ENCODE results near the gene USP24. TPM values are rescaled to one million over a fixed set of nuclear protein-coding genes. Genes with fewer than 3 reads are reported as not detected.
A peak's percentile ranks its signal among the peaks of the same experiment; 100 is the strongest.

Gene USP24
- total RNA-seq, 1 donor = 44.0 TPM

DNA sequence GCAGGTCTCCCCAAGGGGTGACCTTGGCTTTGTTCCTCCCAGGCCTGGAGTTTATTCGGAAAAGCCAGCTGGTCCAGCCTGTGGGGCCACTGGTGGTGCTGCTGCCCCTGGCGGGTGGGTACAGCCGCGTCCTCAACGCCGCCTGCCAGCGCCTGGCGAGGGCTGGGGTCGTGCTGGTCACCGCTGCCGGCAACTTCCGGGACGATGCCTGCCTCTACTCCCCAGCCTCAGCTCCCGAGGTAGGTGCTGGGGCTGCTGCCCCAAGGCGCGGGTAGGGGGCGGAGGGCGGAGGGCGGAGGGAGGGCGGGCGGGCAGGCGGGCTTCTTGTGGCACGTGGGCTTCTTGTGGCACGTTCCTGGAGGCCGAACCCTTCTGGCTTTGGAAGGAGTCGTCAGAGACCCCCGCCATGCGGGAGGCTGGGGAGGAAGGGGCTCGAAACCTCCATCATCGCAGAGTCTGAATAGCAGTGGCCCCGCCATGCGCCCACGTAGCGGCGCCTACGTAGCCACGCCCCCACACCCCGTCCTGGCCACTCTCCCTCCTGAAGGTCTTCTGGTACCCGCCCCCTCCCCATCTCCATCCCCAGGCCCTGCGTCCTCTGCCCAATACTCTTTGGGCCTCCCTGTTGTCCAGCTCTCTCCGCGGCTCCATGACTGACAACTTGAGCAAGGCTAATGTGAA lies 159.1 kb downstream of the USP24 start:
- no peak for DNase-seq (ENCODE audit: low read depth)
- TF ChIP-seq, protein P1, sequence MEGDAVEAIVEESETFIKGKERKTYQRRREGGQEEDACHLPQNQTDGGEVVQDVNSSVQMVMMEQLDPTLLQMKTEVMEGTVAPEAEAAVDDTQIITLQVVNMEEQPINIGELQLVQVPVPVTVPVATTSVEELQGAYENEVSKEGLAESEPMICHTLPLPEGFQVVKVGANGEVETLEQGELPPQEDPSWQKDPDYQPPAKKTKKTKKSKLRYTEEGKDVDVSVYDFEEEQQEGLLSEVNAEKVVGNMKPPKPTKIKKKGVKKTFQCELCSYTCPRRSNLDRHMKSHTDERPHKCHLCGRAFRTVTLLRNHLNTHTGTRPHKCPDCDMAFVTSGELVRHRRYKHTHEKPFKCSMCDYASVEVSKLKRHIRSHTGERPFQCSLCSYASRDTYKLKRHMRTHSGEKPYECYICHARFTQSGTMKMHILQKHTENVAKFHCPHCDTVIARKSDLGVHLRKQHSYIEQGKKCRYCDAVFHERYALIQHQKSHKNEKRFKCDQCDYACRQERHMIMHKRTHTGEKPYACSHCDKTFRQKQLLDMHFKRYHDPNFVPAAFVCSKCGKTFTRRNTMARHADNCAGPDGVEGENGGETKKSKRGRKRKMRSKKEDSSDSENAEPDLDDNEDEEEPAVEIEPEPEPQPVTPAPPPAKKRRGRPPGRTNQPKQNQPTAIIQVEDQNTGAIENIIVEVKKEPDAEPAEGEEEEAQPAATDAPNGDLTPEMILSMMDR (IDR thresholded peaks at IDR 0.05; ENCODE audit: insufficient read depth, low read depth, low read length) = no peak
- no peak overlapping the region for H3K4me3 ChIP-seq (ENCODE audit: low read depth, low read length)

DNA sequence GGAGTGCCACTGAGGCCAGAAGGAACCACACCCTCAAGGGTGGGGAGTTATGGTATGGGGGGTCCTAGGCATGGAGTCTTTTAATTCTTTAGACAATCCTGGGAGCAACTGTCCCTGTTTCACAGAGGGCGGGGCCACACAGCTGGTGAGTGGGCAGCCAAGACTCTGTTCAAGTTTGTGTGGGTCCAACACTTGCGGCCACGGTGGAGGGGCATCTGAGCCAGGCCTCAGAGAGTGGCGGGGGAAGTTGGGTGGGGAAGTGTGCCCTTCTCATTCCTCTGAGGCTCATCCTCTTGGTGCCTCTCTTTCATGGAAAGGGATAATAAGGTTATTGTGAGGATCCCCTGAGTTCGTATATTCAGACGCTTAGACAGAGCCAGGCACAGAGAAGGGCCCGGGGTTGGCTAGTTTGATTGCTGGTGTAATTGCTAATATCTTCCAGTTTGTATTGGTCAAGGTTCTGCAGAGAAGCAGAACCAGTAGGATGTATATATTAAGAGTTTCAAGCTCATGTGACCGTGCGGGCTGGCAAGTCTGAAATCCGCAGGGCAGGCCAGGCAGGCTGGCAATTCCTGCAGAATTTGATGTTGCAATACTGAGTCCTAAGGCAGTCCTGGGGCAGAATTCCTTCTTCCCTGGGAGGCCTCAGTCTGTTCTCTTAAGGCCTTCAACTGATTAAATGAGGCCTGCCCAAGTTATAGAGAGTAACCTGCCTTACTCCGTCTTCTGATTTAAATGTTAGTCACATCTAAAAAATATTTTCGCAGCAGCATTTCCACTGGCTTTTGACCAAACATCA lies 159.9 kb downstream of the USP24 start:
- DNase-seq (ENCODE audit: low read depth) = peak; percentile 35
- TF ChIP-seq, protein P1 (IDR thresholded peaks at IDR 0.05; ENCODE audit: insufficient read depth, low read depth, low read length) = no peak
- H3K4me3 ChIP-seq (ENCODE audit: low read depth, low read length) = no peak overlapping the region

DNA sequence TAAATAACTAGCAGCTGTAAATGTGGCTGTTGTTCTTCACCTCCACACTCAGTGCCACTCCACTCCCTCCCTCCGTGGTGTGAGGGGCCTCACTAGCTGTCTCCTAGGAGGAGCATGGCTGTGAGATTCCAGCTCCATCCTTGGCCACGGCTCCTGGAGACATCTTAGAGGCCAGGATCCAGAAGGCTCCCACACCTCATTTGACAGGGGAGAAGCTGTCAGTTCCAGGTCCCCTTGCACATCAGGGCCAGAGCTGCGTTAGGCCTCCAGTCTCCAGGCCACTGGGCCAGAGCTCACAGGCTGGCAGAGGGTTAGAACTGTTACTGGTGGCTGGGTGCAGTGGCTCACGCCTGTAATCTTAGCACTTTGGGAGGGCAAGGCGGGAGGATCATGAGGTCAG lies 160.8 kb downstream of the USP24 start:
- no peak for DNase-seq (ENCODE audit: low read depth)
- TF ChIP-seq, protein P1 (IDR thresholded peaks at IDR 0.05; ENCODE audit: insufficient read depth, low read depth, low read length) = no peak
- H3K4me3 ChIP-seq (ENCODE audit: low read depth, low read length) = no peak overlapping the region

DNA sequence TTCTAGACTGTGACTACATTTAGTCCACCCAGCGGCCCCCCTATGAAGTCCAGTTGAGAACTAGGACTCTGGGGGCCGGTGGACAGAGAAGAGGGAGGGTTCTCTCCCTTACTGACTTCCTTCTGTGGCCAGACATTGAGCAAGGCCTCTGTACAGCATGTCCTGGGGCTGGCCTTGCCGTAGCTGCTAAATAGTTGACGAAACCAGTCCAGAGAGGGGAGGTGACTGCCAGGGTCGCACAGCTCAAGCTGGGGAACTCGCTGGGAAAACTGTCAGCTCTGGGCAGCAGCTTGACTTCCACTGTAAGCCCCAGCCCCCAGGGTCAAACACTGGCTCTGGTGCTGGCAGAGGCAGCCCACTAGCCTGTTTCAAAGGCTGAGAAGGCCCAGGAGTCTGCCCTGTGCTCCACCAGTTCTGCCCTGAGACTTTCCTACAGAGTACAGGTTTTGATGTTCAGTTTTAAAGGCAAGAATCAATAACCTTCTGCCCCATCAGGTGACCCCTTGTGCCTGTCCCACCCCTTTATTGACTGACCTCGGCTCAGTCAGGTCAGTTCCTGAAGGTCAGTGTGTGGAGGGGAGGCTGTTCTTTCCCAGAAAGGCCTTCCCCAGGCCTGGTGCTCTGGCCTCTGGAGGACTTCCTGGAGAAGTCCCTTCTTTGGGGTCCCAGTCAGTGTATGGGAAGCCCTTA lies 161.8 kb downstream of the USP24 start:
- no peak overlapping the region for H3K4me3 ChIP-seq (ENCODE audit: low read depth, low read length)
- peak; percentile 31 for DNase-seq (ENCODE audit: low read depth)
- TF ChIP-seq, protein P1 (IDR thresholded peaks at IDR 0.05; ENCODE audit: insufficient read depth, low read depth, low read length) = no peak

DNA sequence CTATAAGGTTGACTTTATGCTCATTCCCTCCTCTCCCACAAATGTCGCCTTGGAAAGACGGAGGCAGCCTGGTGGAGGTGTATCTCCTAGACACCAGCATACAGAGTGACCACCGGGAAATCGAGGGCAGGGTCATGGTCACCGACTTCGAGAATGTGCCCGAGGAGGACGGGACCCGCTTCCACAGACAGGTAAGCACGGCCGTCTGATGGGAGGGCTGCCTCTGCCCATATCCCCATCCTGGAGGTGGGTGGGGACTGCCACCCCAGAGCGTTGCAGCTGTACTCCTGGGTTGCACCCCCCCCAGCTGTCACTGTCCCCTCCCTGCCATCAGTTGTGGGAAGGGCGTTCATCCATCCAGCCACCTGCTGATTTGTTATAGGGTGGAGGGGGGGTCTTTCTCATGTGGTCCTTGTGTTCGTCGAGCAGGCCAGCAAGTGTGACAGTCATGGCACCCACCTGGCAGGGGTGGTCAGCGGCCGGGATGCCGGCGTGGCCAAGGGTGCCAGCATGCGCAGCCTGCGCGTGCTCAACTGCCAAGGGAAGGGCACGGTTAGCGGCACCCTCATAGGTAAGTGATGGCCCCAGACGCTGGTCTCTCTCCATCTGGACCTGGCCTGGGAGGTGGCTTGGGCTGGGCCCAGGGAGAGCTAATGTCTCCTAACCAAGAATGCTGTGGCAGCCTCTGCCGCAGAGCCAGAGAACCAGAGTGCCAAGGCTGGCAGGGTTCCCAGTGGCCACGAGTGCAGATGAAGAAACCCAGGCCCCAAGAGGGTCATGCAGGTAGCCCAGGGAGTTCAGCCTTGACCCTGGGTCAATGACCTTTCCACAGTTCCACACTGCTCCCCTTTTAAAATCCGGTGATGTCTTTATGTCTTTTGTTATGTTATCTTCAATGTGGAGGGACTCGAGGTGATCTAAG lies 162.7 kb downstream of the USP24 start:
- DNase-seq (ENCODE audit: low read depth) = no peak
- TF ChIP-seq, protein P1 (IDR thresholded peaks at IDR 0.05; ENCODE audit: insufficient read depth, low read depth, low read length) = no peak
- no peak overlapping the region for H3K4me3 ChIP-seq (ENCODE audit: low read depth, low read length)

DNA sequence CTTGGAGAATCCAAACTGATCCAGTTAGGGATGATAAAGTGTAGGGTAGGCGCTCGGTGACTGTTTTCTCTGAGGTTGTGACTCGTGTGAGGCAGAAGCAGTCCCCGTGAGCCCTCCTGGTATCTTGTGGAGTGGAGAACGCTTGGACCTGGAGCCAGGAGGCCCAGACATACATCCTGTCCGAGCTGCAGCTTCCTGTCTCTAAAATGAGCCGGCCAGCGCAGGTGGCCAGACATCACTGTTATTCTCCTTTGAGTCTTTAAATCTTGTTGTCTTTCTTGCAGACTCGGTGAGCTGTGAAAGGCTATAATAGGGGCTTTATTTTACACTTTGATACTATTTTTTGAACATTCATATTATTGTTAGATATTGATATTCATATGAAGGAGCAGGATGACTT lies 163.5 kb downstream of the USP24 start:
- no peak for DNase-seq (ENCODE audit: low read depth)
- TF ChIP-seq, protein P1 (IDR thresholded peaks at IDR 0.05; ENCODE audit: insufficient read depth, low read depth, low read length) = no peak
- H3K4me3 ChIP-seq (ENCODE audit: low read depth, low read length) = no peak overlapping the region
